NCI-H446 (cell line): ENCODE data around the gene GJD2.

Source experiments
- DNase-seq, 2 experiments: peaks; one replicate each; lab custom pipeline; 2025; lab: John Stamatoyannopoulos, UW

Gene GJD2

GRCh38 chr15:34754674-34755418, at the start of gene GJD2:
TSS of gene GJD2 (minus strand) at chr15:34754998. CDS start at chr15:34754488, 510 bp downstream.
- no peak for DNase-seq

DNA sequence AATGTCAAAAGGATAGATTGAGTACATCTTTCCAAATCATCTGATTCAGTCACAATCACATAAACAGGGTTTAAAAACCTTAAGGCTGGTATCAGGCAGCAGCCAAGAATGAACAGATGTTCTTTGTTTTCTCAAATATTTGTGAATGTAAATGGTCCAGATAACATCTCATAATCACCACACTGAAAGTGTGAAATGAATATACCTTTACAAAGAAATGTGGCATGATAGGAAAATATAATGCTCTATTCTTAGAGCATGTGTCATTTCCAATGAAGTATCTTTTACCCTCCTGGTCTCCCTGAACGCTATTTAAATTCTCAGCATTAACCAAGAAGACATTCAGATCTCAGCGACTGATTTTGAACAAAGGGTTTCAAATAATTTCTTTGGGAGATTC, 49.3 kb upstream of the GJD2 start:
- peak in 1 of 2 experiments; percentile 1 for DNase-seq

DNA sequence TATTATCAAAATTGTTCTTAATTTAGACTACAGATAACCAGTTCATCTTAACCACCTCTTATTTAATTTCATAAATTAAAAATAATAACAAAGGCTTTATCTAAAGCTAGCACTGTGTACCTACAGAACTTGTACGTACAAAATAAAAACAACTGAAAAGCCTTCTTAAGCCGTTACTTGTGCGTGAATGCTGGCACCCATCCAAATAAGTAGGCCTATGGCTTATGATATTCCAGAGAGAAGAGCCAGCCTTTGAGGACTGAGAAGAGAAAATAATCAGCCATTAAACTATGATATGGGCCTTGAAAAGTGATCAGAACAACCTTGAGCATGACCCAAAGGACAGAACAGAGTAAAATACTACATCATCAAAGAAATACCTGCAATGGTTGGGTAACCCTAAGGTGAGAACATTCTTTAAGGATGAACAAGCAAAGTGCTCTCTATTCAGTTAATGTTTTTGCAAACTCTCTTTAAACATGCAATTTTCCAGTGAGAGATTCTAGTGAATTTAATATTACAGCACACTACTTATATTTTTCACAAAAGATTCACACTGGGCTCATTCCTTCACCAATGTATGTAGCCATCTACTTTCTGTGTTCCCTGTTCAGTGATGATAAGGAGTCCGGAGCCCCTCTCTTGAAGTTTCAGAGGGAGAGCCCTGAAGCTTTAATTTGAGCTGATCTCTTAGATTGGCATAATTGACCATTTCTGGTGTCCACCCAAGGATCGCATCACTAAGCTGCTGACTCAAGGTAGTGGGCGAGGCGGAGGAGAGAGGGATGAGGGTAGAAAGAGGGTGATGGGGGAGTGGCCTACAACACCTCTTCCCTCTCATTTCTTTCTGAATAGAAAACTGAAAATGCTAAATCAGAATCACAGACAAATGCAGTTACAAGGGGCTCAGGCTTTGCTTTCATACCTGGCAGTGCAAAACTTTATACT, 48.3 kb upstream of the GJD2 start:
- no peak for DNase-seq

- no peak for DNase-seq
These were observed 47.6 kb upstream of the GJD2 start for GRCh38 chr15:34802371-34802770.

- peak; percentile 57 to 76 for DNase-seq
These were observed 44.6 kb upstream of the GJD2 start for GRCh38 chr15:34799149-34800101.

- peak in 1 of 2 experiments; percentile 27 for DNase-seq
These were observed 42.1 kb upstream of the GJD2 start for GRCh38 chr15:34796847-34797435.

DNA sequence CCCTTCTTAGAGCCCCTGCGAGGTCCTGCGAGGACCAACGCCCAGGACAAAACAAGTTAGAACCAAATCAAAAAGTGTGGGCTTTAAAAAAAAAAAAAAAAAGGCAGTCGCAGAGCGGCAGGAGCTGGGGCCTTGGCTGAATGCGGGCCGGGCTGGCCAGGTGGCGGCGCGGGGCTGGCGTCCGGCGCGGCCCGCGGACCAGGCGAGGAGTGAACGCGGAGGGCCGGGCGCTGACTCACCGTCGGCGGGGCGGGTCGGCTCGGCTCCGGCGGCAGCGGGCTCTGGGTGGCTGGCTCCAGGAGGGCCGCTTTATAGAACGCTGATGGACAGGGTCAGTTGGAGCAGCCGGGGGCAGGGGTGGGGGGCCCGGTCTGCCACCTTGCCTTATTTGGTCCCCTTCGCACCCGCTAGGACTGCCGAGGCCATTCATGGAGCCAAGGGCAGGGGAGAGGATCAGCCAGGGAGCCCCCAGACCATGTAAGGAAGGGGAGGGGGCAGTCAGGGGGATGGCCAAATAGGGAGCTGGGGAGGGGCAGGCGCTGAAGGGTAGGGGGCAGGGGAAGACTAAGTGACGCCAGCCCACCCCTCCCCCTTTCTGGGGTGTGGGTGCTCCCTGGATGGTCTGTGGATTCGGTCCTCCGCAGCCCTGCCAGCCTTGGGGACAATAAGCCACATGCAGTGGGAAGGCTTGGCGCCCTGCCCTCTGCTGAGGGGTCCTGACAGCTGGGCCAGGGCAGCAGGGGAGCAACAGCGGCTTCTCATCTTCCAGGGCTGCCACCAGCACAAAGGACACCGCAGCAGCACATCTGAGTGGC, 40.7 kb upstream of the GJD2 start, which contains the start of gene ACTC1:
ACTC1 (minus strand) TSS at position 283 of the 815 bp plus-strand sequence. CDS start 741 bp downstream, outside the sequence.
- peak in 1 of 2 experiments; percentile 9 for DNase-seq

DNA sequence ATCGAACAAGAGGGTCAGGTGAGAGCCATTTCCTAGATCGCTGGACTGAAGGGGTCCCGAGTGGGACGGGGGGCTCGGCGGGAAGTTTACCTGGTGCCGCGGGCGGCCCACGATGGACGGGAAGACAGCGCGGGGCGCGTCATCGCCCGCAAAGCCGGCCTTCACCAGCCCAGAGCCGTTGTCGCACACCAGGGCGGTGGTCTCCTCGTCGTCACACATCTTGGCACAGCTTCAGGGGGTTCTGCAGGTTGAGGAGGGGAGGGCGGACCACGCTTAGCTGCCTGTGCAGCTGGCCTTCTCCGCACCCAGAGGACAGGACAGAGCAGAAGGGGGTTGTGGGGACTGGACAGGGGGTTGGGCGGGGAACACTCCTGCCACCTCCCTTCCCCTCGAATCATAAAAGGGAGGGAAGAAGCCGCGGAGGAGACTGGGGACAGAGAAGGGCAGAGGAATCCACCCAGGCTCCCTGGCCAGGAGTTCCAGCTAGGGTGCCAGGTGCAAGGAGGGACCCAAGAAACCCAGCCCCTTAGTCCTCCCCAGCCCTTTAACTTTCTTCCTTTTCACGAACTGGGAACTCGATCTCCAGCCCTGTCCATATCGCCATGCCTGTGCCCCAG, 39.9 kb upstream of the GJD2 start:
- no peak for DNase-seq

DNA sequence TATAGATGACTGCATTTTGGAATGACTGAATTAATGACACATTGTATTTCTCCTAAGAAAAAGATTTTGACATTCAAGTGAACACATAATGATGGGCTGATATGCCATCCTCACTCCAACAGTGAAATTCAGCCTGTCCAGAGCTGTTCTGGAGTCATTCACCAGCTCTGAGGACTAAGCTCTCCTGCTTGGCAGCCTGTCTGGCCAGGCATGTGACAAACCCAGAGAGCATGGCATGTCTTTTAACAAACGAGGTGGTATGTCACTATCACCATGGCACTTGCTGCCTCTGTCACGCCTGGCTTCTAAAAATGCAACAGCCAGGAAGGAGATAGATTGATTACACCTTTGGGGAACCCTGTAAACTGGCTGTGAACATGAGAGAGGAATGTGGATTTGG, 39.1 kb upstream of the GJD2 start:
- DNase-seq = no peak

GRCh38 chr15:34793071-34793470, 38.3 kb upstream of the GJD2 start:
- DNase-seq = no peak

DNA sequence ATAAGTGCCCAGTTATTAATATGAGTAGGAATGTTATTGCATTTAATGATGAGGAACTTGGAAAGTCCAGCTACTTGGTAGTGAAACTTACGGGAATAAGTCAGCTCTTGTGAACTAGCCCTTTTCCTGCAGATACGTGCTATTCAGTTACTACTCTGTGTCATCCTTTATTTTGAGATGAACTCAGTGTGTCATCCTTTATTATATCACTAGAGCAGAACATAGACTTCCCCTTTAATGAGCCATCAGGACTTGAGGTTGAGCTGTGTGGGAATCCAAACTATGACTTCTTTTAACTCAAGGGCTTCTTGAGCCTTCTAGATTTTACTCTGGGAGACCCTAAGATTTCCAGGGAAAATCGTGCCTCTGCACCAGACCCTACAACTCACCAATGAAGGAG, 36.9 kb upstream of the GJD2 start:
- no peak for DNase-seq

DNA sequence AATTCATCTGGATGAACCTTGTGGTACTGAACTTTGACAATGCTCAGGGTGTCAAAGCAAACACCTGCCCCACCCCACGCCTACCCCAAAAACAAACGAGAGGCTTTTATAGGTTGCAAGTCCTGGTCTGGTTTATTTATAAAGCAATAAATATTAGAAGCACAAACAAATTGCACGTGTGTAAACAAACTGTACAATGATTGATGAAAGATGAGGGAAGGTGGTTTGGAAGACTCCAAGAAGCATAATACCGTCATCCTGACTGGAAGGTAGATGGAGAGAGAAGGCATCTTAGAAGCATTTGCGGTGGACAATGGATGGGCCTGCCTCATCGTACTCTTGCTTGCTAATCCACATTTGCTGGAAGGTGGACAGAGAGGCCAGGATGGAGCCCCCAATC, 35.3 kb upstream of the GJD2 start:
- no peak for DNase-seq

- DNase-seq = no peak
These were observed 34.5 kb upstream of the GJD2 start for GRCh38 chr15:34789326-34789725.

DNA sequence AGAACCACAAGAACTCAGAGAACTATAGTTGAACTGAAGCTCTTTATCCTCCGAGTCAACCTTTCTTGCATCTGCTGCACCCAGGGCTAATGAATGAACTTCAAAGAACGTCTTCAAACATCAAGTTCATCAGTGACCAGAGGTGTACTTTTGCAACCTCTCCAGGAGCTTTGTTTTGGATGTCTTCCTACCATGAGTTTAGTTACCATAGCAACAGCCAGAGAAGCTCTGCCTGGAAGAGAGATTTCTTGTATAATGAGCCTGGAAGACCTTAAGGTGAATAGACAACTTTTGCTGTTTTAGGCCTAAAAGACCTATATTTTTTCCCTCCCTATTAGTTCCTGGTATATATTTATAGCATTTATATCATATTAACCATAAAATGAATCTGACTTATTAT, 31.4 kb upstream of the GJD2 start:
- DNase-seq = no peak

DNA sequence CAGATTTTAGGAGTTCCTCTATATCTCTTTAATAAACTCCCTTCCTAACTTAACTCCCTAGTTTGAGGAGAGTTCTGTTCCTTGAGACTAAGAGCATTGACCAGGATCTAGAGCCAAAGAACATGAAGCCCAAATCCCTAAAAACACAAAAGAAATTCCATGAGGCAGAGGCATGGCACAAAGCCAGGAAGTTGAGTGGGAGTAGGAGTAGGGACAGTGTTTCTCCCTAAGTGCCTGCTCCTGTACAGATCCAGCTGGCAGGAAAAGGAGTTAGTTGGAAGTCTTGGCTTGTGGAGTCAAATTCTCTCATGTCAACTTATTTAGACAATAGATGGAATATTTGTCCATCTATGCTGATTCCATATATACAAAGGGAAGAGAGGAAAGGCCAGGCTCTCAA, 29.2 kb upstream of the GJD2 start:
- DNase-seq = peak in 1 of 2 experiments; percentile 24

- peak in 1 of 2 experiments; percentile 4 for DNase-seq
These were observed 28.6 kb upstream of the GJD2 start for GRCh38 chr15:34783431-34783830.

DNA sequence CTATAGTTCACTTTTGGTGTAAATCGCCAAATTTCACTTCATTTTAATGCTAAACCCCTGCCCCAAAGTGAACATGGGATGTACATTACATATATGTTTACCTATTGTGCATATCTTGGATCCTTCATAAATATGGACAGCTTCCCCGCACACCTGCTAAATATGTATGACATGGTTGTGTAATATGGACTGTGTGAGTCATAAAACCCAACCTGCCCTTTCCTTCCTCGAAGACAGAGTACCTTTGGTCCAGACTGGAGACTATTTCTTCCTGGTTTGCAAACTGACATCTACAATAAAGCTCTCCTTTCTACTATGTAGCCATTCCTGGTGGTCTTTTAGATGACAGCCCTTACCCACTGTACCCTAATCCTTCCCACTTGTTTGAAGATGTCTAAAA, 28.1 kb upstream of the GJD2 start:
- no peak for DNase-seq

- no peak for DNase-seq
These were observed 25.9 kb upstream of the GJD2 start for GRCh38 chr15:34780725-34781124.

DNA sequence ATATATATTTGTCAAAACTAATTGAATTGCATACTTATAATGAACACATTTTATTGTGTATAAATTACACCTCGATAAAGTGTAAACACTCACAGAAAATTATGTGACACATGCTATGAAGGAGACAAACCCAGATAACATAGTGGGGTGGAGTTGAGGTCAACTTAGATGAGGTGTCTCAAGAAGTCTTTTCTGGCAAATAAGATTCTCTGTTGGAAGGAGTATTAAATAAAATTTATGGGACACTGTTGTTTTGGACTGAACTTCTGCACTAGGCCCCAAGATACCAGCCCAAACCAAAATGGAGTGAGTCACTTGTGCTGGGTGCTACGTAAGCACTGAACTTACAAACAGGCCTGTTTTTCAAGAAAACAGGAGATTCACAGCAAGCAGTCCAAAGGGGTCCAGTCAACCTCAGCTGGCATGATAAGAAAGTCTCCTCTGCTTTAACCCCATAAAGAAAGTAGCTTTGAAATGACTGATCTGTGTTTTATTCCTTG, 21.9 kb upstream of the GJD2 start:
- no peak for DNase-seq

GRCh38 chr15:34773917-34774316, 19.1 kb upstream of the GJD2 start:
- no peak for DNase-seq
